Measurements from ENCODE around the gene GLB1L.

Gene GLB1L

DNA sequence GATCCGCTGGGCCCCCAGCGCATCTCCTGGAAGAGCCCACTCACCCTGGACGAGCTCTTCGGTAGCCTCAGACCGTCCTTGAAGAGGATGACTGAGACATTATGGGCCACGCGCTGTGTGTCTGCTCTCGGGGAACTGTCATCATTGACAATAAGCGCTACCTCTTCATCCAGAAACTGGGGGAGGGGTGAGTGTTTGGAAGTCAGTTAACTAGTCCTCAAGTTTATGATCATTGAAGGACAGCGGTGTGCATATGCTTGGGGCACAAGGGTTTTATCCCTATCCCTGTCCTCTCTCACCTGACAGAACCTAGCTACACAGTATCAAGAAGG is 621 bp upstream of the GLB1L start:
- DNase-seq (no peak), ATAC-seq (replicated peaks) (no peak)
- peak overlapping the region; percentile 87 to 97 for H3K27ac Mint-ChIP-seq
- no peaks in the 10 kb centered on the region for H3K27me3 Mint-ChIP-seq
- peaks cover 51% of the 10 kb centered on the region for H3K36me3 Mint-ChIP-seq (ENCODE audit: insufficient read depth)
- H3K4me1 Mint-ChIP-seq (ENCODE audit: low read depth in 2 of 2) = peaks cover 52 to 60% of the 10 kb centered on the region in 2 donors
- H3K9me3 Mint-ChIP-seq = no peaks in the 10 kb centered on the region
- H3K4me3 Mint-ChIP-seq = peak overlapping the region; percentile 73 to 82

DNA sequence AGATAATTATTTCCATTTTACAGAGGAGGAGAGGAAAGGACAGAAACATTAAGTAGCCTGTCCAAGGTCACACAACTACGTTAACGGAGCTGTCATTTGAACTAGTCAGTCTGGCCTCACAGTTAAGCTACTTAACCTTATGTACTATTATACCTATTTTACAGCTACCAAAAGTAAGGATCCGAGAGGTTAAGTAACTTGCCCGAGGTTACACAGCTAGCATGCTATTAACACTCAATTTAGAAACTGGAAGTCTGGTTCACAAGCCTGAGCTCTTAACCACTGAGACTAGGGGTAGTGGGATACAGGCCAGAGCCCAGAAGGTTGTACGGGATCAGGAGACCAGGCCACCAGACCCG is 476 bp downstream of the GLB1L start:
- peak overlapping the region; percentile 87 to 97 for H3K27ac Mint-ChIP-seq
- H3K4me3 Mint-ChIP-seq = peak overlapping the region; percentile 73 to 82
- H3K4me1 Mint-ChIP-seq (ENCODE audit: low read depth in 2 of 2) = peaks cover 42 to 49% of the 10 kb centered on the region in 2 donors
- ATAC-seq (replicated peaks) (no peak), DNase-seq (no peak)
- H3K27me3 Mint-ChIP-seq = no peaks in the 10 kb centered on the region
- peaks cover 40% of the 10 kb centered on the region for H3K36me3 Mint-ChIP-seq (ENCODE audit: insufficient read depth)
- H3K9me3 Mint-ChIP-seq = no peaks in the 10 kb centered on the region

DNA sequence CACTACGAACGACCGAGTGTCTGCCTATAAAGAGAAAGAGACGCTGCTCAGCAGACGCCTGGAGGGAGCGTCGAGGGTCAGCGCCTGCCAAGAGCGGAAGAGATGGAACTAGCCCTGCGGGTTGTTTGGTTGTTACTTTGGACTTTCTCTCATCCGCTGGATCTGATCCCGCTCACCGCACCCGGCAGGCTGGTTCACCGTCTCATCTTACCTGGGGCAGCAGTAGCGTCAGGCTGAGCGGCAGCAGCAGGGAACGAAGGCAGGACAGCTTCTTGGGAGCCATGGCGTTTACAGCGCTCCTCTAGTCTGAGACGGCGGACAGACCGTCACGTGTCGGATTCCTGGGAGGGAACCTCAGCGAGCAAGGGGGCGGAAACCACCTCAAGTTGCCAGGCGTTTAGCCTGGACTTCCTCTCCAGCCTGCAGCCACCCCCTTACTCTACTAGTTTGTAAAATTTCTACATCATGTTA is 1.9 kb downstream of the GLB1L start:
- Mint-ChIP-seq H3K36me3 (ENCODE audit: insufficient read depth) (peaks cover 29% of the 10 kb centered on the region), H3K27ac (no peak overlapping the region), H3K4me1 (ENCODE audit: low read depth in 2 of 2) (peaks cover 27 to 36% of the 10 kb centered on the region in 2 donors)

DNA sequence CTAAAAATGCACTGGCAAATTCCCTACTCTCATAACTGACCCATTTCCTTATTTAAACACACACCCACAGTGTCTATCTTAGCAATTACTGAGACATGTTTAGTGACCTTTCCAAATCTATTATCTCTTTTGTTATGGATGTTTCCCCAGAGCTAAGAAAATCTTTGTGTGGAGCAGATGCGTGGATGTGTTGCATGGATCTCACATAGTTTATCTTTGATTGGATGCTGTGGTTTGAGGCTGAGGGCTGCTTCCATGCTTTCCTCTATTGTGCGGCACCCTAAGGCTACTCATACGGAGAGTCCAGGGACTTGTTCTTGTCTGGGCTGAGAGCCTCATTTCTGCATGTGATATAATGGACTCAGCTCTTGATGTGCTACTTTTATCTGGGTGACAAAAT is 10.9 kb downstream of the GLB1L start:
- H3K4me3 Mint-ChIP-seq = no peak overlapping the region
- ATAC-seq (replicated peaks) (no peak), DNase-seq (no peak)
- H3K36me3 Mint-ChIP-seq (ENCODE audit: insufficient read depth) = peaks cover 44% of the 10 kb centered on the region
- peaks cover 22 to 31% of the 10 kb centered on the region in 2 donors for H3K4me1 Mint-ChIP-seq (ENCODE audit: low read depth in 2 of 2)
- no peaks in the 10 kb centered on the region for H3K9me3 Mint-ChIP-seq
- H3K27me3 Mint-ChIP-seq = no peaks in the 10 kb centered on the region
- H3K27ac Mint-ChIP-seq = peak overlapping the region in 1 of 2 donors; percentile 70

More for the DNA sequence above, 1.9 kb downstream of the GLB1L start:
- ATAC-seq (replicated peaks) (no peak), DNase-seq (no peak)
- H3K27me3 Mint-ChIP-seq = no peaks in the 10 kb centered on the region
- no peaks in the 10 kb centered on the region for H3K9me3 Mint-ChIP-seq
- H3K4me3 Mint-ChIP-seq = no peak overlapping the region

DNA sequence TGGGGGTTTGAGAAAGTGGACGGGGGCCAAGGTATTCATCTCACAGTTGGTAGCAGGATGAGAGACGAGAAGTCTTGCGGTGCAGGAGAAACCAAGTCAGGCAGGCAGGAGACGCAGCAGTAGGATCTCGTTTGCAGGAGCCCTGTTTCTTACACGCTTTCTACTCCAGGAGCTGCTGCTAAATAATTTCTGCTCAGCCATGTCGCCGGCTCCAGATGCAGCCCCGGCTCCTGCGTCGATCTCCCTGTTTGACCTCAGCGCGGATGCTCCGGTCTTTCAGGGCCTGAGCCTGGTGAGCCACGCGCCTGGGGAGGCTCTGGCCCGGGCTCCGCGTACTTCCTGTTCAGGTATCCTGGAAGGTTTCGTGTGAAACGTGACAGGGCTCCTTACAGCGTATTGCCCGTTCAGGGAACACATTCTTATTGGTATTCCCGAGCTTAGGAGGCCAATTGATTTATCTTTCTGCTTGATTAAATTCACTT is 15.1 kb downstream of the GLB1L start:
- peaks cover 41% of the 10 kb centered on the region for H3K36me3 Mint-ChIP-seq (ENCODE audit: insufficient read depth)
- no peaks in the 10 kb centered on the region for H3K27me3 Mint-ChIP-seq
- DNase-seq (no peak), ATAC-seq (replicated peaks) (peak; percentile 5)
- H3K27ac Mint-ChIP-seq = peak overlapping the region; percentile 96 to 97
- no peaks in the 10 kb centered on the region for H3K9me3 Mint-ChIP-seq
- peak overlapping the region; percentile 98 to 99 for H3K4me3 Mint-ChIP-seq
- peaks cover 42 to 49% of the 10 kb centered on the region in 2 donors for H3K4me1 Mint-ChIP-seq (ENCODE audit: low read depth in 2 of 2)

DNA sequence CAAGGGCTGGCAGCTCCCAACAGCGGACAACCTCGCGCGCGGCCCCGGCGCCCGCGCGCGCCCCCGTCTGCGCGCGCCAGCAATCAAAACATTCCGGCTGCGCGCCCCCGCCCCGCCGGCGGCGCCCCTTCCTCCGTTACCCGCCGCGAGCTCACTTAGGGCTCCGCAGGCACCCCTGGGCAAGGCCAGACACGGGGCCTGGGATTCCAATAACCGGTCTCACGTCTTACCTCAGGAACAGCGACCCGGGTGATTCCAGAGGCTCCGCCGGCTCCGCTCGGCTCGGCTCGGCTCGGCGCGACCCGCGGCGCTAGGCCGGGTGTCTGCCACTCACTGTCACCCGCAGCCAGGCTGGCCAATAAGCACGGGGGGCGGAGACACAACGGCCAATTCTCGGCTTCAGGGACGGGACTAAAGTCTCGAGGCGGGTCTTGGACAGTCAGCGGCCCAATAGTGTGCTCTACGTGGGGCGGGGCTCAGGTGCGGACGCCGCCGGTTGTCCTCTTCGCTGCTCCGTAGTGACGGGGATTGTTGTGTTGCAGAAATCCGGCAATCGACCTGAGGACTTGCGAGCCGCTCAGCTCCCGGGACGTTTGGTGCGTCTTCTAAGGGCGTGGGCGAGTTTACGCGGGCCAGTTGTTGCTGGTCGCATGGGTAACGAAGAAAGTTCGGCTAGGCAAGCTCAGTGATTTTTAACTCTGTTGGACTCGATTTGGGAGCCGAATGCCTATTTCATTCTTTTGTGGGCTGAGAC is 15.8 kb downstream of the GLB1L start, which contains the start of the genes ANKZF1 and ATG9A:
Gene ANKZF1 (plus strand): TSS at position 502 of the 754 bp plus-strand sequence. CDS start 452 bp downstream, outside the sequence.
Gene ATG9A (minus strand): TSS at position 332 of the 754 bp plus-strand sequence. CDS start 1,612 bp downstream, outside the sequence.
- DNase-seq (peak; percentile 97 to 98 (median 97)), ATAC-seq (replicated peaks) (peak; percentile 94)
- H3K4me3 Mint-ChIP-seq = peak within 1 kb of the TSS; percentile 98 to 99
- no peaks in the 10 kb centered on the region for H3K9me3 Mint-ChIP-seq
- peaks cover 43 to 47% of the 10 kb centered on the region in 2 donors for H3K4me1 Mint-ChIP-seq (ENCODE audit: low read depth in 2 of 2)
- peak within 1 kb of the TSS; percentile 96 to 97 for H3K27ac Mint-ChIP-seq
- H3K36me3 Mint-ChIP-seq (ENCODE audit: insufficient read depth) = peaks cover 46% of the 10 kb centered on the region
- no peaks in the 10 kb centered on the region for H3K27me3 Mint-ChIP-seq

DNA sequence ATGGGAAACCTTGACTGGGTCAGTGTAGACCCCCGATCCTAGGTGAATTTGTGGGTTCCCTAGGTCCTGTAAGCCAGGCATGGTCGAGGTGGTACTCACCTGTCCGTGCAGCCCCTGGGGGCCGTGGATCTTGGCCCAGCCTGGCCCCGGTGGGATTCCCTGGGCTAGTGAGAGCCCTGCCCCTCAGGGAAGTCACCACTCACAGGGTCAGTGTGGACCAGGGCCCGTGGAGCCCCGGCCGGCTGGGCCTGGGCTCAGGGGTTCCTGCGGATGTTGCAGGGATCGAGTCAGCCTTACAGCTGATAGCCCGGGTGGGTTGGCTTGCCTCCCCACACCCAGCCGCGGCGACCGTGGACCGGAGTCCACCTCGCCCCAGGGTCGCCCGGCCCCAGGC is 16.3 kb downstream of the GLB1L start:
- peaks cover 42 to 47% of the 10 kb centered on the region in 2 donors for H3K4me1 Mint-ChIP-seq (ENCODE audit: low read depth in 2 of 2)
- H3K27ac Mint-ChIP-seq = peak overlapping the region; percentile 96 to 97
- peak overlapping the region; percentile 98 to 99 for H3K4me3 Mint-ChIP-seq
- ATAC-seq (replicated peaks) = no peak
- H3K27me3 Mint-ChIP-seq = no peaks in the 10 kb centered on the region
- no peaks in the 10 kb centered on the region for H3K9me3 Mint-ChIP-seq
- H3K36me3 Mint-ChIP-seq (ENCODE audit: insufficient read depth) = peaks cover 46% of the 10 kb centered on the region
- peak in 1 of 3 experiments; percentile 17 for DNase-seq

DNA sequence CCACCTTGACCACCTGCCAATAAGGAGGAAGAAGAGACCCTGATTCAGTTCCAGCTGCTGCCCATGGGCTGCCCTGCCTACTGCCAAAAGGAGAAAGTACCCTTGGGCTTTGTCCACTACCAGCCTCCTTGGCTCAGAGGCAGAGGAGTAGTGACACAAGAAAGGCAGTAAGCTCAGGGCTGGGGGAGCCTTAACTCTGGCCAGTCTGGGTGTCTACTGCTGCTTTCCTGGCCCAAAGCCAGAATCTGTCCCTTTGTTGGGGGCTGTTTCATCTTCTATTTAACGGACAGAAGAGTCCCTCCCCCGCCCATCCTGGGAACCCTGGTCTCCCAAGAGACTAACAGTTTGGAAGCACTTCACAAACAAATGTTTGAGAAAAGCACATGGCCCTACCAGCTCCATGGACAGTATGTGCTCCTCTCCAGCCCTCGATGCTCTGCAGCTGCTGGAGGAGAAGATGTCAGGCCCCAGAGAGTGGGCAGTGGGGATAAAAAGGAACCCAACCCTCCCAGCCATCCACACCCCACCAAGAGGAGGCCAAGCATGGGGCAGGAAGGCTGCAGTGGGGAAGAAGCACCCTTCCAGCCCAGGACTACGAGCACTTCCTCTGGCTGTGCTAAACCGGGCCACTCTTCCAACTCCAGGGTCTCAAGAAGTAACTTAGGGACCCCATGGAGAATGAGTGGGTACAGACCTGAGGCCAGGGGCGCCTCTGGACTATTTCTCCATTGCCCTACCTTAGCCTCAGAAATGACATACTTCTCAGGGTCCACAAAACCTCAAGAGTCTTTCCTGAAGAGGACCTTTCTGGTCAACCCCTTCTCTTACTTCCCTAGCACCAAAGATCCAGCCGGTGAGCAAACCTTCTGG is 17.0 kb downstream of the GLB1L start:
- Mint-ChIP-seq H3K4me1 (ENCODE audit: low read depth in 2 of 2) (peaks cover 39 to 47% of the 10 kb centered on the region in 2 donors), H3K36me3 (ENCODE audit: insufficient read depth) (peaks cover 46% of the 10 kb centered on the region)
- ATAC-seq (replicated peaks) = no peak

DNA sequence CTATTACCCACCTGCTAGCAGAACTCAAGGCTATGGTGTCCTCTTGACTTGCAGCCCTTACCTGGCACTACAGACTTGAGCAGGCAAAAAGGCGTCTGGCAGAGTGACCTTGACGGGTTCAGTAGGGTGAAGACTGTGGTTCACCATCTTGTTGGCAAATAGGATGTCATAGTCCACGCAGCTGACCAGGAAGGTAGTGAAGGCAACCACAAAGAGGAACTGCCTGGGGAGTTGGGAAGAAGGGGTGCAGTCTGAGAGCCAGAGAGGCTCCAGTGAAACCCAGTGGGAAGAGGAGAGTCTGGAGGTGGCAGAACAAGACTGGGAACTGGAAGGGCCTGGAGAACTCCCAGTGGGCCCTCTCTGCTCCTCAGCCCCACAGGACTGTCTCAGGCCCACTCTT is 19.9 kb downstream of the GLB1L start:
- H3K4me3 Mint-ChIP-seq = no peak overlapping the region
- H3K27ac Mint-ChIP-seq = no peak overlapping the region
- no peaks in the 10 kb centered on the region for H3K9me3 Mint-ChIP-seq
- H3K36me3 Mint-ChIP-seq (ENCODE audit: insufficient read depth) = peaks cover 62% of the 10 kb centered on the region
- no peak for ATAC-seq (replicated peaks)
- DNase-seq = no peak
- H3K27me3 Mint-ChIP-seq = no peaks in the 10 kb centered on the region
- H3K4me1 Mint-ChIP-seq (ENCODE audit: low read depth in 2 of 2) = peaks cover 32 to 39% of the 10 kb centered on the region in 2 donors

More for the DNA sequence above, 17.0 kb downstream of the GLB1L start:
- Mint-ChIP-seq H3K27me3 (no peaks in the 10 kb centered on the region), H3K4me3 (peak overlapping the region; percentile 98 to 99), H3K27ac (peak overlapping the region; percentile 58 to 97), H3K9me3 (no peaks in the 10 kb centered on the region)
- DNase-seq = no peak

DNA sequence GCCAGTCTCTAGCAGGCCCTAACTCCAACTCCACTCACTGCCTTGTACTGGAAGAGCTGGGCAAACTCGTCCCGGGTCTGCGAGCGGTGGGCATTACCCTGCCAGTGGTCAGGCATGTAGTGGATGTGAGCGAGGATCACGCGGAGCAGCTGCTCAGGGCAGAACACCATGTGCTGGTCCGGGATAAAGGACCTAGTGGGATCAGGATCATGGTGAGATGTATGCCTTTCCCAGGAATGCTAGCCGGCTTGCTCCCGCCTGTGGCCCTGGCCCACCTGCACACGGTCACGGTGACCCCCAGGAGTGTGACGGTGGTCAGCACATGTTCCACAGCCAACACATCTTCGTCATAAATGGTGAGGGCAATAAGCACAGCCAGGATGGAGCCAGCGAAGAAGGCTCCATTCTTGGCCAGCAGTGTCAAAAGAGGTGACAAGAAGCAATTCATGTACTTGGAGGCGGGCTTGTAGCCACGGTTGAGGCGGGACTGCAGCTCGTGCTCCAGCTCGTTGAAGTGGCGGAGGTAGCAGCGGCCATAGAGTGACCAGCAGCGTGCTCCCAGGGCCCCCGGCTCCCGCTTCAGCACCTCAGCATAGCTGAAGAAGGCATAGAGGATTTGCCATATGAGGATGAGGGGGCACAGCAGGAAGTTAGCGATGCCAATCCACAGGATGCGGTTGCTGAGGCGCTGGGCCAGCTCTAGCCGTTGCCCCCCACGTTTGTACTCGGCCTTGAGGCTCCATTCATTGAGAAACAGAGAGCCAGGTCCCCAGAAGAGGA is 21.2 kb downstream of the GLB1L start:
- Mint-ChIP-seq H3K4me3 (no peak overlapping the region), H3K4me1 (ENCODE audit: low read depth in 2 of 2) (peaks cover 24 to 32% of the 10 kb centered on the region in 2 donors), H3K36me3 (ENCODE audit: insufficient read depth) (peaks cover 62% of the 10 kb centered on the region), H3K9me3 (no peaks in the 10 kb centered on the region), H3K27ac (peak overlapping the region in 1 of 2 donors; percentile 75), H3K27me3 (no peaks in the 10 kb centered on the region)
- ATAC-seq (replicated peaks) (no peak), DNase-seq (no peak)

DNA sequence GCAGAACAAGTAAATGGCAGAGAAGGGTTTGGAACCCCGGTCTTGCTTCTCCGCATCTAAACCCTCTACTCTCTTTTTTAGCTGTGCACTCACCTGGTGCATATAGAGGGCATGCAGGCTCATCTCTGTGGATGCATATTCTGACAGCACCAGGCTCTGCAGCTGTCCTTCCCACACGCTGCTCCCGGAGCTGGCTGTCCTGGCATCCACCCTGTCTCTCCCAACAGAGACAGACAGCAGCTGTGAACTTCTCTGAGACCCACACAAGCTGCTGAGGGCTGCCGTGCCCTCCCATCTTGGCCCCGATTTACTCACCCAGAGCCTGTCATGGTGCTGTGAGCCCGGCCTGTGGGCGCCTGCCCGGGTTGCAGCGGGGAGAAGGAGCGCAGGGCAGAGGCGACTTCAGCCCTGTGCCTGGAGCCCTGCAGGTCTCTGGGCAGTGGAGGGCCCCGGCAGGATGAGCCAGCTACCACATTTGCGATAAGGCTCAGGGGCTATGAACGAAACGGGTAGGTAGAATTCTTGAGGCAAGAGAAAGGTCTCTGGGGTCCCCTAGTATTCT is 23.2 kb downstream of the GLB1L start:
- Mint-ChIP-seq H3K4me3 (no peak overlapping the region), H3K9me3 (no peaks in the 10 kb centered on the region), H3K27me3 (no peaks in the 10 kb centered on the region), H3K4me1 (ENCODE audit: low read depth in 2 of 2) (peaks cover 17 to 23% of the 10 kb centered on the region in 2 donors), H3K36me3 (ENCODE audit: insufficient read depth) (peaks cover 74% of the 10 kb centered on the region), H3K27ac (peak overlapping the region in 1 of 2 donors; percentile 36)
- DNase-seq (no peak), ATAC-seq (replicated peaks) (no peak)

DNA sequence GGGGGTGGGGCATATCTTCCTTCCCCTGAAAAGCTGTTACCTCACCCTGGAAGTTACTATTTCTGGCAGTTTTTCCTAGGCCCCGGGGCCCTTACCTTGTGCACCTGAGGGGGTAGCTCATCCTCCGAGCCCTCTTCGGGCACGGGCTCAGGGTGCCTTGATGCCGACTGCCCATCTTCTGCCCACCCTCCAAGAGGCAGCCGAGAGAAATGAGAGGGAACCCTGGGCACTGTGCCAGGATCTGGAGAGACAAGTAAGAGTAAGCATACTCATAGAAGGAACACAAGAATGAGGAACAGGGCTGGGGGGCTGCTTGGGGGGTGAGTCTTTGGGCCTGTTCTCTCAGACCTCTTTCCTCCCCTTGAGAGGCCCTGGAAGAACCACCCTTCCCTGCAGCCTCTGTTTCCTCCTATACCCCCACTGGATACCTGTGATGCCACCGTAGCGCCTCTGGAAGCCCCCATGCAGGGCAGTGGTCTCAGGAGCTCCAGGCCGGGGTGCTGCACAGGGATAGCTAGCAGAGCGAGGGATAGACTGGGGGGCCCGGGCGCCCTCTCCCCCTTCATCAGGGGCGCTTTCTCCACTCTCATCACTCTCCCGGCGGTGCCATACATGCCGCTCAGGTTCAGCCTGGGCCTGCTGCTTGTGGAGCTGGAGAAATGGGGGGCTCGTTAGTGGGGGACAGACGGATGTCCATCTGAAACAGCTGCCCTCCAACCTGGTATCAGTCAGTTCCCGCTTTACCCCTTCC is 24.4 kb downstream of the GLB1L start:
- Mint-ChIP-seq H3K27ac (peak overlapping the region in 1 of 2 donors; percentile 36), H3K36me3 (ENCODE audit: insufficient read depth) (peaks cover 70% of the 10 kb centered on the region), H3K9me3 (no peaks in the 10 kb centered on the region), H3K4me1 (ENCODE audit: low read depth in 2 of 2) (peaks cover 13 to 18% of the 10 kb centered on the region in 2 donors), H3K4me3 (no peak overlapping the region), H3K27me3 (no peaks in the 10 kb centered on the region)
- ATAC-seq (replicated peaks) (no peak), DNase-seq (no peak)
